ENCODE measurements around the gene UBASH3B.
"Not testable (repeated sequence)": the region's sequence is repeated elsewhere in the genome, so short reads cannot be mapped to it uniquely, and the experiment has no call there.

UBASH3B gene

GRCh38 chr11:122709039-122709760 lies 53.7 kb downstream of the UBASH3B start:
- DNase-seq (ENCODE audit: low spot score) = no peak

GRCh38 chr11:122711362-122711761 lies 55.8 kb downstream of the UBASH3B start:
- no peak for DNase-seq (ENCODE audit: low spot score)

- DNase-seq (ENCODE audit: low spot score) = no peak
These were observed 56.4 kb downstream of the UBASH3B start for GRCh38 chr11:122711831-122712381.

GRCh38 chr11:122714004-122714403 lies 58.5 kb downstream of the UBASH3B start:
- DNase-seq (ENCODE audit: low spot score) = no peak

- DNase-seq (ENCODE audit: low spot score) = no peak
These were observed 59.0 kb downstream of the UBASH3B start for GRCh38 chr11:122714484-122714883.

GRCh38 chr11:122715548-122716440 lies 60.3 kb downstream of the UBASH3B start:
- DNase-seq (ENCODE audit: low spot score) = no peak

GRCh38 chr11:122717264-122717867 lies 61.8 kb downstream of the UBASH3B start:
- no peak for DNase-seq (ENCODE audit: low spot score)

GRCh38 chr11:122720107-122720881 lies 64.8 kb downstream of the UBASH3B start:
- DNase-seq (ENCODE audit: low spot score) = no peak

- DNase-seq (ENCODE audit: low spot score) = no peak
These were observed 65.9 kb downstream of the UBASH3B start for GRCh38 chr11:122721201-122721963.

- DNase-seq (ENCODE audit: low spot score) = no peak
These were observed 66.4 kb downstream of the UBASH3B start for GRCh38 chr11:122721964-122722266.

GRCh38 chr11:122723106-122723505 lies 67.6 kb downstream of the UBASH3B start:
- no peak for DNase-seq (ENCODE audit: low spot score)

GRCh38 chr11:122723576-122723975 lies 68.1 kb downstream of the UBASH3B start:
- no peak for DNase-seq (ENCODE audit: low spot score)

GRCh38 chr11:122724520-122724919 lies 69.0 kb downstream of the UBASH3B start:
- no peak for DNase-seq (ENCODE audit: low spot score)

GRCh38 chr11:122726028-122726427 lies 70.5 kb downstream of the UBASH3B start:
- no peak for DNase-seq (ENCODE audit: low spot score)

- no peak for DNase-seq (ENCODE audit: low spot score)
These were observed 71.8 kb downstream of the UBASH3B start for GRCh38 chr11:122727101-122727929.

- no peak for DNase-seq (ENCODE audit: low spot score)
These were observed 73.0 kb downstream of the UBASH3B start for GRCh38 chr11:122728561-122728960.

- DNase-seq (ENCODE audit: low spot score) = no peak
These were observed 73.6 kb downstream of the UBASH3B start for GRCh38 chr11:122729139-122729538.

GRCh38 chr11:122730694-122731093 lies 75.2 kb downstream of the UBASH3B start:
- DNase-seq (ENCODE audit: low spot score) = not testable (repeated sequence)

GRCh38 chr11:122731500-122731913 lies 76.0 kb downstream of the UBASH3B start:
- DNase-seq (ENCODE audit: low spot score) = no peak

Measured in HuH-7.5 (cell line).